B cell (primary cell): ENCODE results near the gene PLXNB2. TPM values are rescaled to one million over a fixed set of nuclear protein-coding genes. Genes with fewer than 3 reads are reported as not detected.
A peak's percentile ranks its signal among the peaks of the same experiment; 100 is the strongest.

Experiments used
- ATAC-seq: fragments of 200-7000 bp; cut with Tn5 transposase; one replicate; pipeline ENCODE4 v1.10.0; 2021; ENCODE audit warnings: low read depth, mild to moderate bottlenecking, moderate number of reproducible peaks, moderate library complexity
- CTCF ChIA-PET: fragments of 350-600 bp; sonication (Branson Sonifier 250); formaldehyde crosslinking; loops from one replicate; lab custom pipeline; 2021; ENCODE audit warnings: antibody characterized with exemption, inconsistent platforms; lab: Charles Lee
- POLR2A ChIA-PET: fragments of 350-600 bp; sonication (Branson Sonifier 250); formaldehyde crosslinking; loops from one replicate; lab custom pipeline; 2021; ENCODE audit warnings: antibody characterized with exemption; lab: Charles Lee
- DNase-seq: peaks from one replicate; pipeline ENCODE4 v3.0.0; 2013
- H2AFZ ChIP-seq: 2 replicates; pipeline ENCODE4 v1.6.1; 2012; ENCODE audit warnings: mild to moderate bottlenecking, low read depth, low read length; ENCODE audit not compliant: insufficient read depth, poor library complexity, severe bottlenecking
- H3K27ac ChIP-seq, 2 donors: 1 replicate in 1 of 2; 2 replicates in 1 of 2; pipeline ENCODE4 v1.5.1; 2012 to 2013; ENCODE audit warnings: low read length in 2 of 2, mild to moderate bottlenecking in 2 of 2, moderate library complexity in 1 of 2
- H3K27me3 ChIP-seq, 4 experiments: fragments of 200-600 bp in 1 of 4; sonication (generic) in 1 of 4; replicated peaks in 1 of 4; 1 replicate in 2 of 4; 2 replicates in 2 of 4; pipeline versions ENCODE4 v1.6.1 to v1.7.0; 2013 to 2016; ENCODE audit warnings: low read length in 3 of 4, mild to moderate bottlenecking in 2 of 4, mixed read lengths in 1 of 4, moderate library complexity in 1 of 4; ENCODE audit not compliant: insufficient read depth in 4 of 4, control insufficient read depth in 3 of 4; ENCODE audit errors: control extremely low read depth in 1 of 4
- H3K36me3 ChIP-seq, 2 experiments: replicated peaks in 1 of 2; 1 replicate in 1 of 2; 2 replicates in 1 of 2; pipeline versions ENCODE4 v1.6.1 to v1.7.1; 2013; ENCODE audit warnings: low read length in 1 of 2; ENCODE audit not compliant: insufficient read depth in 2 of 2, control insufficient read depth in 1 of 2; ENCODE audit errors: control extremely low read depth in 1 of 2, extremely low read depth in 1 of 2
- H3K4me1 ChIP-seq, 2 donors: fragments of 200-600 bp in 1 of 2; sonication (generic) in 1 of 2; 1 replicate in 1 of 2; 2 replicates in 1 of 2; pipeline versions ENCODE4 v1.5.1 to v1.6.1; 2013 to 2017; ENCODE audit warnings: low read length in 2 of 2; ENCODE audit not compliant: control insufficient read depth in 2 of 2, insufficient read depth in 2 of 2
- H3K4me2 ChIP-seq: replicated peaks from 2 replicates; pipeline ENCODE3; 2012; ENCODE audit warnings: mild to moderate bottlenecking, low read depth, low read length; ENCODE audit not compliant: poor library complexity, severe bottlenecking
- H3K4me3 ChIP-seq, 5 experiments: fragments of 200-600 bp in 1 of 5; sonication (generic) in 1 of 5; 1 replicate in 3 of 5; 2 replicates in 2 of 5; pipeline versions ENCODE4 v1.5.1 to v1.7.0; 2011 to 2016; ENCODE audit warnings: low read length in 4 of 5, mild to moderate bottlenecking in 4 of 5, low read depth in 2 of 5, control low read depth in 1 of 5, moderate library complexity in 1 of 5; ENCODE audit not compliant: insufficient read depth in 1 of 5; ENCODE audit errors: control extremely low read depth in 1 of 5, extremely low read depth in 1 of 5
- H3K79me2 ChIP-seq: fragments of 200-600 bp; sonication (generic); one replicate; pipeline ENCODE4 v1.6.0; 2016; ENCODE audit warnings: low read length; ENCODE audit not compliant: control insufficient read depth, insufficient read depth
- H3K9ac ChIP-seq: fragments of 200-600 bp; sonication (generic); 2 replicates; pipeline ENCODE4 v1.6.1; 2017; ENCODE audit warnings: mild to moderate bottlenecking, low read length, moderate library complexity
- H3K9me3 ChIP-seq, 3 donors: one replicate each; pipeline versions ENCODE4 v1.6.1 to v1.7.1; 2013; ENCODE audit warnings: low read length in 2 of 3; ENCODE audit not compliant: control insufficient read depth in 2 of 3, insufficient read depth in 1 of 3; ENCODE audit errors: control extremely low read depth in 1 of 3
- H4K20me1 ChIP-seq: 2 replicates; pipeline ENCODE4 v1.6.0; 2012; ENCODE audit warnings: mild to moderate bottlenecking, low read length; ENCODE audit not compliant: insufficient read depth, control insufficient read depth, poor library complexity, severe bottlenecking
- H3K27ac Mint-ChIP-seq: one replicate; pipeline ENCODE4 v1.8.0; 2021; ENCODE audit warnings: mixed read lengths
- H3K27me3 Mint-ChIP-seq: one replicate; pipeline ENCODE4 v1.8.0; 2021; ENCODE audit warnings: mixed read lengths
- H3K4me1 Mint-ChIP-seq: one replicate; pipeline ENCODE4 v1.8.0; 2021; ENCODE audit warnings: mixed read lengths
- H3K4me3 Mint-ChIP-seq: one replicate; pipeline ENCODE4 v1.8.0; 2021; ENCODE audit warnings: mixed read lengths
- H3K9me3 Mint-ChIP-seq: one replicate; pipeline ENCODE4 v1.8.0; 2022; ENCODE audit warnings: mixed read lengths; ENCODE audit not compliant: insufficient read depth
- EZH2 ChIP-seq: IDR thresholded peaks from 2 replicates; pipeline ENCODE4 v1.6.1; 2012; ENCODE audit warnings: borderline replicate concordance, low read depth, mild to moderate bottlenecking, moderate library complexity, low read length; ENCODE audit not compliant: insufficient read depth, poor library complexity, severe bottlenecking
- WGBS: methylation state at CpG from one replicate; pipeline ENCODE4 v1.1.5; 2013; ENCODE audit warnings: missing lambda C conversion rate; ENCODE audit not compliant: insufficient coverage; 5-methylcytosine and 5-hydroxymethylcytosine counted together
- intact Hi-C: fragments of 100-400 bp; cut with micrococcal nuclease; formaldehyde crosslinking; loops from one replicate; pipeline ENCODE4 v1.10.0; 2022
- polyA plus RNA-seq: library from polyadenylated mRNA; depleted of rRNA; stranded (reverse); fragments of >200 nt; gene quantifications from 2 replicates; pipeline ENCODE4 v1.2.3, GENCODE V29; 2012
- total RNA-seq, 2 donors: library from RNA; stranded (reverse); fragments of 120-200 nt in 1 of 2; gene quantifications; 1 replicate in 1 of 2; 2 replicates in 1 of 2; pipeline versions ENCODE4 v1.2.3 to v1.2.4, GENCODE V29; 2013 to 2022
- TF ChIP-seq, protein P1 (sequence below): fragments of 200-600 bp; IDR thresholded peaks from one replicate; pipeline ENCODE4 v1.8.0; 2022; ENCODE audit warnings: antibody characterized with exemption, mild to moderate bottlenecking

The PLXNB2 gene
- total and polyA plus RNA-seq, 2 donors (not counting 1 experiment from before 2014, with no cell fraction given): 5.2 to 31.4 TPM

DNA sequence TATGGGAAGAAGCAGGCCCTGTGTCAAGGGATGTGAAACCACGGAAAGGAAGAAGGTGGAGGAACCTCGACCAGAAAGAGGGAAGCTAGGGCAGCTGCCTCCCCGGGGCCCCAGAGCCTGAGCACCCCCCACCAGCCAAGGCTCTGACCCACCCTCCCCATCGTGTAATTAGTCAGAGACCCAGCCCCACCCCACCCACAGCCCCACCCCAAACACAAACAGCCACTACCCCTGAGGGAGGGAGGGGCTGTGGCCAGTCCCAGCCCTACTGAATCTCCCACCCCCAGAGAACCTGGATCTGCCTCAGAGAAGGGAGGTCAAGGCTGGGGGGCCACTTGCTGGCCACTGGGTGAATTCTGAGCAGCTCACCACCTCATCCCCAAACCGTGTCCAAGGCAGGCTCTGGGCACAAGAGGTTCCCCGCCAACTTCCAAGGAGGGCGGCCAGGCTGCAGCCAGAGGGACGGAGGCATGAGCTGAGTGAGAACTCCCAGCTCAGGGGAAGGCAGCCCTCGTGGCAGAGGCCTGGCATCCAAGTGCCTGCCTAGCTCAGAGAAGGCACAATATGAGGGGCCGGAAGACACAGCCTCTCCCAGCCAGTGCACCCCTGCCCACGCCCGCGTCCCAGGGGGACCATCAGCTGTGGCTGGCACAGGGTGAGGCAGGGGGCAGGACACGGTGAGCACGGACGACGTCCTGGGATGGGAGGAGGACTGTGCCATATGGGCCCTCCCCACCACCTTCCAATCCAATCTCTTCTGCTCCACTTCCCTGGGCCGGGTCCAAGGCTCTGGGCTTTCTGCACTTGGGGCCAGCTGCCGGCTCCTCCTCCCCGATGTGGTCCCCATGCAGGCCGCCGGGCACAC, 2.7 kb downstream of the PLXNB2 start:
- CTCF ChIA-PET: interaction anchor here (0.8 to 3.1 kb wide), 6 partner anchors 10 to 29 kb away, joined by 3 to 19 read pairs (median 8); partner anchors contain the start of gene DENND6B
- Histone ChIP-seq H3K79me2 (no peaks in the 10 kb centered on the region), H3K27ac (peak overlapping the region in 1 of 2 donors; percentile 34), H2AFZ (no peak overlapping the region), H4K20me1 (no peaks in the 10 kb centered on the region), H3K9ac (peak overlapping the region; percentile 31), H3K4me2 (peak overlapping the region; percentile 95), H3K27me3 (peaks cover 0 to 31% (median 7%) of the 10 kb centered on the region in 4 experiments), H3K9me3 (peaks cover 0 to 7% (median 0%) of the 10 kb centered on the region in 3 donors), H3K4me1 (peaks cover 88 to 92% of the 10 kb centered on the region in 2 donors), H3K4me3 (no peak overlapping the region), H3K36me3 (no peaks in the 10 kb centered on the region)
- peaks cover 5% of the 10 kb centered on the region for H3K27me3 Mint-ChIP-seq
- WGBS: 50% methylated on average over 19 of the region's 22 CpGs
- TF ChIP-seq EZH2: no peak
- TF ChIP-seq, protein P1, sequence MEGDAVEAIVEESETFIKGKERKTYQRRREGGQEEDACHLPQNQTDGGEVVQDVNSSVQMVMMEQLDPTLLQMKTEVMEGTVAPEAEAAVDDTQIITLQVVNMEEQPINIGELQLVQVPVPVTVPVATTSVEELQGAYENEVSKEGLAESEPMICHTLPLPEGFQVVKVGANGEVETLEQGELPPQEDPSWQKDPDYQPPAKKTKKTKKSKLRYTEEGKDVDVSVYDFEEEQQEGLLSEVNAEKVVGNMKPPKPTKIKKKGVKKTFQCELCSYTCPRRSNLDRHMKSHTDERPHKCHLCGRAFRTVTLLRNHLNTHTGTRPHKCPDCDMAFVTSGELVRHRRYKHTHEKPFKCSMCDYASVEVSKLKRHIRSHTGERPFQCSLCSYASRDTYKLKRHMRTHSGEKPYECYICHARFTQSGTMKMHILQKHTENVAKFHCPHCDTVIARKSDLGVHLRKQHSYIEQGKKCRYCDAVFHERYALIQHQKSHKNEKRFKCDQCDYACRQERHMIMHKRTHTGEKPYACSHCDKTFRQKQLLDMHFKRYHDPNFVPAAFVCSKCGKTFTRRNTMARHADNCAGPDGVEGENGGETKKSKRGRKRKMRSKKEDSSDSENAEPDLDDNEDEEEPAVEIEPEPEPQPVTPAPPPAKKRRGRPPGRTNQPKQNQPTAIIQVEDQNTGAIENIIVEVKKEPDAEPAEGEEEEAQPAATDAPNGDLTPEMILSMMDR: no peak
- no peaks in the 10 kb centered on the region for H3K9me3 Mint-ChIP-seq
- peak; percentile 34 for ATAC-seq
- POLR2A ChIA-PET: interaction anchor here (1.3 to 7.5 kb wide), 3 partner anchors 11 to 317 kb away, joined by 3 to 61 read pairs (median 53); no protein-coding TSS in a partner anchor
- H3K4me3 Mint-ChIP-seq: peak overlapping the region; percentile 84
- peak overlapping the region; percentile 82 for H3K27ac Mint-ChIP-seq
- peaks cover 58% of the 10 kb centered on the region for H3K4me1 Mint-ChIP-seq
- DNase-seq: no peak
- intact Hi-C loops: no loop called here
